OCI-LY1 (cell line): ENCODE data around the gene RAI14.

Source experiments
- H2AFZ ChIP-seq: fragments of 200-600 bp; sonication (generic), shearing (Covaris generic); 2 replicates; pipeline ENCODE4 v1.6.0; 2014; ENCODE audit warnings: antibody characterized with exemption, mild to moderate bottlenecking, low read length
- H3F3A ChIP-seq: fragments of 200-600 bp; sonication (generic), shearing (Covaris generic); 2 replicates; pipeline ENCODE4 v1.6.0; 2014; ENCODE audit warnings: mild to moderate bottlenecking, antibody characterized with exemption, low read length, moderate library complexity; ENCODE audit not compliant: insufficient read depth
- H3K27ac ChIP-seq: fragments of 200-600 bp; sonication (generic); 2 replicates; pipeline ENCODE4 v1.5.1; 2014; ENCODE audit warnings: low read length, mixed run types, mild to moderate bottlenecking, low read depth; ENCODE audit not compliant: poor library complexity, severe bottlenecking
- H3K27me3 ChIP-seq: fragments of 200-600 bp; sonication (generic); 2 replicates; pipeline ENCODE4 v1.6.0; 2014; ENCODE audit warnings: antibody characterized with exemption, mild to moderate bottlenecking, low read length, moderate library complexity; ENCODE audit not compliant: insufficient read depth
- H3K36me3 ChIP-seq: fragments of 200-600 bp; sonication (generic); 2 replicates; pipeline ENCODE4 v1.6.1; 2014; ENCODE audit warnings: mild to moderate bottlenecking, antibody characterized with exemption, low read length, moderate library complexity, mixed read lengths; ENCODE audit not compliant: insufficient read depth
- H3K4me1 ChIP-seq: fragments of 200-600 bp; sonication (generic); 2 replicates; pipeline ENCODE4 v1.5.1; 2014; ENCODE audit warnings: mild to moderate bottlenecking, low read length, moderate library complexity; ENCODE audit not compliant: insufficient read depth, severe bottlenecking
- H3K4me2 ChIP-seq: fragments of 200-600 bp; sonication (generic), shearing (Covaris generic); 2 replicates; pipeline ENCODE4 v1.6.1; 2014; ENCODE audit warnings: low read length
- H3K4me3 ChIP-seq: fragments of 200-600 bp; sonication (generic); 2 replicates; pipeline ENCODE4 v1.5.1; 2014; ENCODE audit warnings: low read length, low read depth, mild to moderate bottlenecking, mixed read lengths; ENCODE audit not compliant: poor library complexity, severe bottlenecking
- H3K79me2 ChIP-seq: fragments of 200-600 bp; shearing (Covaris generic); 2 replicates; pipeline ENCODE4 v1.6.1; 2016; ENCODE audit warnings: mixed run types, low read length, mixed read lengths; ENCODE audit not compliant: insufficient read depth
- H3K9ac ChIP-seq: fragments of 200-600 bp; sonication (generic), shearing (Covaris generic); 2 replicates; pipeline ENCODE4 v1.6.1; 2014; ENCODE audit warnings: mild to moderate bottlenecking, low read length, mixed read lengths
- H3K9me2 ChIP-seq: fragments of 200-600 bp; sonication (generic), shearing (Covaris generic); 2 replicates; pipeline ENCODE4 v1.6.1; 2014; ENCODE audit warnings: low read depth, mild to moderate bottlenecking, low read length, mixed read lengths
- H3K9me3 ChIP-seq: fragments of 200-600 bp; shearing (Covaris generic); 2 replicates; pipeline ENCODE4 v1.6.1; 2014; ENCODE audit warnings: low read length, mixed read lengths
- H4K20me1 ChIP-seq: fragments of 200-600 bp; sonication (generic), shearing (Covaris generic); 2 replicates; pipeline ENCODE4 v1.6.0; 2016; ENCODE audit warnings: mild to moderate bottlenecking, low read length; ENCODE audit not compliant: insufficient read depth
- CTCF ChIP-seq: fragments of 200-600 bp; sonication (generic), shearing (Covaris generic); IDR thresholded peaks from 2 replicates; pipeline ENCODE4 v1.5.1; 2017; ENCODE audit warnings: mild to moderate bottlenecking, antibody characterized with exemption, low read length, moderate library complexity, mixed read lengths
- EZH2 ChIP-seq: fragments of 200-600 bp; sonication (generic), shearing (Covaris generic); IDR thresholded peaks from 2 replicates; pipeline ENCODE4 v1.8.0; 2017; ENCODE audit warnings: borderline replicate concordance, mixed run types, mild to moderate bottlenecking, antibody characterized with exemption, low read length, moderate library complexity, mixed read lengths

RAI14 gene

GRCh38 chr5:34847056-34847455 is 190.9 kb downstream of the RAI14 start:
- no peaks in the 10 kb centered on the region for H3K9me3 ChIP-seq
- TF ChIP-seq EZH2: no peak
- no peak for TF ChIP-seq CTCF
- H4K20me1 ChIP-seq: no peaks in the 10 kb centered on the region
- no peaks in the 10 kb centered on the region for H3K27me3 ChIP-seq
- H2AFZ ChIP-seq: no peak overlapping the region
- H3K27ac ChIP-seq: no peak overlapping the region
- H3K79me2 ChIP-seq: no peaks in the 10 kb centered on the region
- no peak overlapping the region for H3K4me3 ChIP-seq
- H3K36me3 ChIP-seq: no peaks in the 10 kb centered on the region
- H3K4me1 ChIP-seq: no peaks in the 10 kb centered on the region
- no peaks in the 10 kb centered on the region for H3K9me2 ChIP-seq
- no peak overlapping the region for H3K9ac ChIP-seq
- no peak overlapping the region for H3K4me2 ChIP-seq
- no peaks in the 10 kb centered on the region for H3F3A ChIP-seq

- no peak overlapping the region for H2AFZ ChIP-seq
- H3K4me2 ChIP-seq: no peak overlapping the region
- H3K4me3 ChIP-seq: no peak overlapping the region
- no peak overlapping the region for H3K27ac ChIP-seq
- no peaks in the 10 kb centered on the region for H3K9me2 ChIP-seq
- H3F3A ChIP-seq: no peaks in the 10 kb centered on the region
- H3K79me2 ChIP-seq: no peaks in the 10 kb centered on the region
- H3K27me3 ChIP-seq: no peaks in the 10 kb centered on the region
- no peaks in the 10 kb centered on the region for H3K9me3 ChIP-seq
- no peak overlapping the region for H3K9ac ChIP-seq
- TF ChIP-seq EZH2 (no peak), CTCF (no peak)
- H4K20me1 ChIP-seq: no peaks in the 10 kb centered on the region
- H3K36me3 ChIP-seq: no peaks in the 10 kb centered on the region
- no peaks in the 10 kb centered on the region for H3K4me1 ChIP-seq
Observed at GRCh38 chr5:34847552-34847951, 191.4 kb downstream of the RAI14 start.

- no peaks in the 10 kb centered on the region for H3K27me3 ChIP-seq
- H3K36me3 ChIP-seq: no peaks in the 10 kb centered on the region
- H2AFZ ChIP-seq: no peak overlapping the region
- no peak overlapping the region for H3K4me2 ChIP-seq
- H3K9me2 ChIP-seq: no peaks in the 10 kb centered on the region
- H4K20me1 ChIP-seq: no peaks in the 10 kb centered on the region
- H3K9me3 ChIP-seq: no peaks in the 10 kb centered on the region
- no peaks in the 10 kb centered on the region for H3F3A ChIP-seq
- no peaks in the 10 kb centered on the region for H3K4me1 ChIP-seq
- H3K27ac ChIP-seq: no peak overlapping the region
- H3K9ac ChIP-seq: no peak overlapping the region
- no peak for TF ChIP-seq CTCF
- TF ChIP-seq EZH2: no peak
- no peak overlapping the region for H3K4me3 ChIP-seq
- no peaks in the 10 kb centered on the region for H3K79me2 ChIP-seq
Observed at GRCh38 chr5:34848230-34848629, 192.1 kb downstream of the RAI14 start.
